ENCODE results near the gene TBX4.
"Not testable (repeated sequence)": the region's sequence is repeated elsewhere in the genome, so short reads cannot be mapped to it uniquely, and the experiment has no call there.

TBX4 gene

GRCh38 chr17:61499632-61500031 is 47.4 kb downstream of the TBX4 start:
- Mint-ChIP-seq H3K4me3 (no peak overlapping the region), H3K27ac (no peak overlapping the region), H3K27me3 (peaks cover 22% of the 10 kb centered on the region), H3K9me3 (no peaks in the 10 kb centered on the region), H3K4me1 (peaks cover 13% of the 10 kb centered on the region)
- no peak for DNase-seq
- no peak for ATAC-seq

GRCh38 chr17:61500287-61500686 is 48.1 kb downstream of the TBX4 start:
- H3K27me3 Mint-ChIP-seq = peaks cover 26% of the 10 kb centered on the region
- H3K4me1 Mint-ChIP-seq = peaks cover 9% of the 10 kb centered on the region
- H3K9me3 Mint-ChIP-seq = no peaks in the 10 kb centered on the region
- ATAC-seq (no peak), DNase-seq (no peak)
- H3K27ac Mint-ChIP-seq = no peak overlapping the region
- H3K4me3 Mint-ChIP-seq = no peak overlapping the region

- Mint-ChIP-seq H3K27me3 (peaks cover 26% of the 10 kb centered on the region), H3K4me1 (no peaks in the 10 kb centered on the region), H3K27ac (no peak overlapping the region), H3K9me3 (no peaks in the 10 kb centered on the region), H3K4me3 (no peak overlapping the region)
- DNase-seq (no peak), ATAC-seq (no peak)
These were observed 50.1 kb downstream of the TBX4 start for GRCh38 chr17:61502292-61502691.

GRCh38 chr17:61503961-61504360 is 51.7 kb downstream of the TBX4 start:
- peaks cover 32% of the 10 kb centered on the region for H3K27me3 Mint-ChIP-seq
- DNase-seq (no peak), ATAC-seq (no peak)
- H3K4me1 Mint-ChIP-seq = no peaks in the 10 kb centered on the region
- H3K4me3 Mint-ChIP-seq = no peak overlapping the region
- H3K27ac Mint-ChIP-seq = no peak overlapping the region
- H3K9me3 Mint-ChIP-seq = no peaks in the 10 kb centered on the region

GRCh38 chr17:61504697-61505096 is 52.5 kb downstream of the TBX4 start:
- Mint-ChIP-seq H3K27ac (no peak overlapping the region), H3K4me3 (no peak overlapping the region), H3K4me1 (no peaks in the 10 kb centered on the region), H3K9me3 (no peaks in the 10 kb centered on the region), H3K27me3 (peaks cover 36% of the 10 kb centered on the region)
- no peak for ATAC-seq
- DNase-seq = no peak

GRCh38 chr17:61505846-61506627 is 53.8 kb downstream of the TBX4 start:
- Mint-ChIP-seq H3K27me3 (peaks cover 44% of the 10 kb centered on the region), H3K9me3 (no peaks in the 10 kb centered on the region), H3K27ac (no peak overlapping the region), H3K4me3 (no peak overlapping the region), H3K4me1 (no peaks in the 10 kb centered on the region)
- DNase-seq (no peak), ATAC-seq (no peak)

- no peaks in the 10 kb centered on the region for H3K9me3 Mint-ChIP-seq
- peaks cover 37% of the 10 kb centered on the region for H3K27me3 Mint-ChIP-seq
- H3K27ac Mint-ChIP-seq = no peak overlapping the region
- no peak overlapping the region for H3K4me3 Mint-ChIP-seq
- no peaks in the 10 kb centered on the region for H3K4me1 Mint-ChIP-seq
- no peak for DNase-seq
- no peak for ATAC-seq
These were observed 55.3 kb downstream of the TBX4 start for GRCh38 chr17:61507383-61508066.

- DNase-seq (no peak), ATAC-seq (no peak)
- Mint-ChIP-seq H3K27ac (no peak overlapping the region), H3K4me3 (no peak overlapping the region), H3K4me1 (no peaks in the 10 kb centered on the region), H3K9me3 (no peaks in the 10 kb centered on the region), H3K27me3 (peaks cover 37% of the 10 kb centered on the region)
These were observed 56.7 kb downstream of the TBX4 start for GRCh38 chr17:61508912-61509311.

- H3K4me1 Mint-ChIP-seq, DNase-seq, ATAC-seq, H3K9me3 Mint-ChIP-seq, H3K4me3 Mint-ChIP-seq, H3K27ac Mint-ChIP-seq: not testable (repeated sequence)
- peaks cover 41% of the 10 kb centered on the region for H3K27me3 Mint-ChIP-seq
These were observed 57.2 kb downstream of the TBX4 start for GRCh38 chr17:61509454-61509853.

GRCh38 chr17:61510237-61510636 is 58.0 kb downstream of the TBX4 start:
- Mint-ChIP-seq H3K4me1 (no peaks in the 10 kb centered on the region), H3K4me3 (no peak overlapping the region), H3K27me3 (peaks cover 35% of the 10 kb centered on the region), H3K27ac (no peak overlapping the region), H3K9me3 (no peaks in the 10 kb centered on the region)
- no peak for DNase-seq
- ATAC-seq = no peak

GRCh38 chr17:61510991-61511390 is 58.8 kb downstream of the TBX4 start:
- peaks cover 33% of the 10 kb centered on the region for H3K27me3 Mint-ChIP-seq
- no peak overlapping the region for H3K27ac Mint-ChIP-seq
- no peaks in the 10 kb centered on the region for H3K4me1 Mint-ChIP-seq

GRCh38 chr17:61511480-61512182 is 59.4 kb downstream of the TBX4 start:
- no peak for DNase-seq
- ATAC-seq = no peak
- no peak overlapping the region for H3K4me3 Mint-ChIP-seq
- no peaks in the 10 kb centered on the region for H3K4me1 Mint-ChIP-seq
- H3K27me3 Mint-ChIP-seq = peaks cover 37% of the 10 kb centered on the region
- H3K27ac Mint-ChIP-seq = no peak overlapping the region
- no peaks in the 10 kb centered on the region for H3K9me3 Mint-ChIP-seq

More at GRCh38 chr17:61510991-61511390, 58.8 kb downstream of the TBX4 start:
- ATAC-seq = no peak
- H3K9me3 Mint-ChIP-seq = no peaks in the 10 kb centered on the region
- DNase-seq = no peak
- H3K4me3 Mint-ChIP-seq = no peak overlapping the region

- ATAC-seq (no peak), DNase-seq (no peak)
- Mint-ChIP-seq H3K4me1 (no peaks in the 10 kb centered on the region), H3K27ac (no peak overlapping the region), H3K27me3 (peaks cover 37% of the 10 kb centered on the region), H3K9me3 (no peaks in the 10 kb centered on the region), H3K4me3 (no peak overlapping the region)
These were observed 62.3 kb downstream of the TBX4 start for GRCh38 chr17:61514491-61514890.

- no peaks in the 10 kb centered on the region for H3K9me3 Mint-ChIP-seq
- no peak for ATAC-seq
- no peaks in the 10 kb centered on the region for H3K4me1 Mint-ChIP-seq
- no peak overlapping the region for H3K4me3 Mint-ChIP-seq
- no peak for DNase-seq
- no peak overlapping the region for H3K27ac Mint-ChIP-seq
- H3K27me3 Mint-ChIP-seq = peaks cover 47% of the 10 kb centered on the region
These were observed 65.0 kb downstream of the TBX4 start for GRCh38 chr17:61517265-61517664.

- no peaks in the 10 kb centered on the region for H3K4me1 Mint-ChIP-seq
These were observed 65.8 kb downstream of the TBX4 start for GRCh38 chr17:61517843-61518606.

More at GRCh38 chr17:61517843-61518606, 65.8 kb downstream of the TBX4 start:
- peaks cover 51% of the 10 kb centered on the region for H3K27me3 Mint-ChIP-seq
- no peaks in the 10 kb centered on the region for H3K9me3 Mint-ChIP-seq
- no peak overlapping the region for H3K27ac Mint-ChIP-seq
- H3K4me3 Mint-ChIP-seq = no peak overlapping the region
- DNase-seq (no peak), ATAC-seq (no peak)

Measured in stimulated activated naive CD8-positive, alpha-beta T cell treated with anti-CD3 and anti-CD28 coated beads, Interleukin-15, amount 100 ng/mL, for 72 hours (primary cell).